Keratinocyte (primary cell): ENCODE data around the gene IFNA6. TPM values are rescaled to one million over a fixed set of nuclear protein-coding genes. Genes with fewer than 3 reads are reported as not detected.

Experiments
- DNase-seq: peaks from one replicate; pipeline ENCODE4 v3.0.0-alpha.2; 2011; ENCODE audit warnings: low read depth, missing footprints, low spot score
- FAIRE-seq: peaks from 2 replicates; lab custom pipeline; 2011; peaks lifted over from hg19 to GRCh38; lab: Jason Lieb, UNC
- H2AFZ ChIP-seq: 2 replicates; pipeline ENCODE4 v1.6.0; 2012; ENCODE audit warnings: low read length, control low read depth, inconsistent platforms; ENCODE audit not compliant: control insufficient read depth
- H3K27ac ChIP-seq: 2 replicates; pipeline ENCODE4 v1.5.1; 2011; ENCODE audit warnings: low read length; ENCODE audit not compliant: control insufficient read depth, insufficient read depth
- H3K27me3 ChIP-seq: 3 replicates; pipeline ENCODE4 v1.6.0; 2011; ENCODE audit warnings: low read length; ENCODE audit not compliant: control insufficient read depth, insufficient read depth; ENCODE audit errors: extremely low read depth
- H3K36me3 ChIP-seq, 2 experiments: 2 replicates in 1 of 2; 3 replicates in 1 of 2; pipeline ENCODE4 v1.5.1; 2011; ENCODE audit warnings: low read length in 2 of 2, mild to moderate bottlenecking in 1 of 2; ENCODE audit not compliant: control insufficient read depth in 2 of 2, insufficient read depth in 2 of 2; ENCODE audit errors: extremely low read depth in 1 of 2
- H3K4me1 ChIP-seq: 3 replicates; pipeline ENCODE4 v1.5.1; 2011; ENCODE audit warnings: low read length; ENCODE audit not compliant: control insufficient read depth, insufficient read depth; ENCODE audit errors: extremely low read depth
- H3K4me2 ChIP-seq: 3 replicates; pipeline ENCODE4 v1.6.0; 2011; ENCODE audit warnings: low read depth, low read length; ENCODE audit not compliant: control insufficient read depth, insufficient read depth; ENCODE audit errors: extremely low read depth
- H3K4me3 ChIP-seq, 3 experiments: fragments of 200-600 bp in 1 of 3; sonication (generic) in 1 of 3; 2 replicates in 2 of 3; 3 replicates in 1 of 3; pipeline ENCODE4 v1.5.1; 2011 to 2016; ENCODE audit warnings: low read length in 3 of 3, mild to moderate bottlenecking in 3 of 3, control low read depth in 2 of 3, inconsistent platforms in 1 of 3, low read depth in 1 of 3, mixed read lengths in 1 of 3, mixed run types in 1 of 3, moderate library complexity in 1 of 3; ENCODE audit not compliant: control insufficient read depth in 2 of 3, insufficient read depth in 2 of 3; ENCODE audit errors: extremely low read depth in 1 of 3
- H3K79me2 ChIP-seq: 2 replicates; pipeline ENCODE4 v1.6.0; 2012; ENCODE audit warnings: low read length; ENCODE audit not compliant: control insufficient read depth, insufficient read depth
- H3K9ac ChIP-seq: 3 replicates; pipeline ENCODE4 v1.6.0; 2011; ENCODE audit warnings: low read length; ENCODE audit not compliant: control insufficient read depth, insufficient read depth; ENCODE audit errors: extremely low read depth
- H3K9me1 ChIP-seq: 3 replicates; pipeline ENCODE4 v1.6.0; 2011; ENCODE audit warnings: low read length; ENCODE audit not compliant: control insufficient read depth, insufficient read depth; ENCODE audit errors: extremely low read depth
- H3K9me3 ChIP-seq: 2 replicates; pipeline ENCODE4 v1.5.1; 2012; ENCODE audit warnings: low read depth, low read length; ENCODE audit not compliant: control insufficient read depth
- H4K20me1 ChIP-seq: 3 replicates; pipeline ENCODE4 v1.6.0; 2011; ENCODE audit warnings: low read length; ENCODE audit not compliant: control insufficient read depth, insufficient read depth; ENCODE audit errors: extremely low read depth
- EZH2 ChIP-seq: IDR thresholded peaks from one replicate; pipeline ENCODE4 v1.6.1; 2012; ENCODE audit warnings: inconsistent platforms, mild to moderate bottlenecking, low read length, moderate library complexity
- dilution Hi-C: fragments of 300-500 bp; cut with MboI; formaldehyde crosslinking; loops from one replicate; pipeline ENCODE4 v1.7.0; 2020; ENCODE audit warnings: low sequenced_read_pairs; ENCODE audit not compliant: extremely low pct_ligation_motif_present
- polyA plus RNA-seq, 5 experiments: library from polyadenylated mRNA; depleted of rRNA in 3 of 5; stranded (reverse) in 3 of 5; stranded (forward) in 1 of 5; unstranded in 1 of 5; fragments of >200 nt; gene quantifications; 1 replicate in 1 of 5; 2 replicates in 3 of 5; 3 replicates in 1 of 5; pipeline versions ENCODE4 v1.2.1 to v1.2.3, GENCODE V29; 2011 to 2012; ENCODE audit warnings: missing spikeins in 2 of 5, low read depth in 1 of 5, low replicate concordance in 1 of 5
- TF ChIP-seq, protein P1 (sequence below), 3 experiments: IDR thresholded peaks in 1 of 3; conservative IDR thresholded peaks in 1 of 3; optimal IDR thresholded peaks in 1 of 3; 2 replicates in 2 of 3; 3 replicates in 1 of 3; pipeline versions ENCODE3 to v1.5.1; 2011; ENCODE audit warnings: low read length in 3 of 3, mild to moderate bottlenecking in 3 of 3, moderate library complexity in 2 of 3, control low read depth in 1 of 3, inconsistent platforms in 1 of 3; ENCODE audit not compliant: insufficient read depth in 2 of 3; ENCODE audit errors: extremely low read depth in 1 of 3

Gene IFNA6
- polyA plus RNA-seq, 1 donor (not counting 4 experiments of a cell fraction or from before 2014, with no cell fraction given), result not detected

DNA sequence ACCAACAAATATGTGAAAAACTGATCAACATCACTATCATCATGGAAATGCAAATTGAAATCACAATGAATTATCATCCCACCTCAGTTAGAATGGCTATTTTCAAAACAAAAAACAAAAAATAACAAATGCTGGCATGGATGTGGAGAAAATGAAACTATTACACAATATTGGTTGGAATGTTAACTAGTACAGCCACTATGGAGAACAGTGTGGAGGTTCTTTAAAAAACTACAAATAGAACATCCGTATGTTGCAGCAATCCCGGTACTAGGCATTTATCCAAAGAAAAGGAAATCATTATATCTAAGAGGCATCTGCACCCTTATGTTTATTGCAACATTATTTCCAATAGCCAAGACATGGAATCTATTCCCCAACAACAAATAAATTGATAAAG is 36.5 kb downstream of the IFNA6 start:
- Histone ChIP-seq H3K27me3 (no peaks in the 10 kb centered on the region), H3K27ac (no peak overlapping the region)

DNA sequence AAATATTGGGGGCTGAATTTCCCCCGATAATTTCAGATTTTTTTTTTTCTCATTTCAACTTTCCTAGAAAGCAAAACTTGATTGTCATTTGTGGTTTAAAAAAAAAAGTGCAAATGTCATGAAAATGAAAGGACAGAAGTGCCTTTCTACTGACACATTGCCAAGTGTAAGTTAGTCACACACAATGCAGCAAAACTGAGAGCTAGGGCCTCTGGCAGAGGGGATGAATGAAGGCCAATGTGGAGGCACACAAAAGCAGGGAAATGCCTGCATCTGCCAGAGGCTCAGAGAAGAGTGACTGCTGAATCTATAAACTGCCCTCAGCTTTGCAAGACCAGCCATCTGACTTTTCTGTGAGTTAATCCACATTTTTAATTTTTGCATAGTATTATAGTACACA is 38.8 kb downstream of the IFNA6 start:
- FAIRE-seq, result no peak
- Histone ChIP-seq H3K4me2 (no peak overlapping the region), H3K27ac (no peak overlapping the region), H3K9ac (no peak overlapping the region), H2AFZ (no peak overlapping the region), H4K20me1 (no peaks in the 10 kb centered on the region), H3K79me2 (no peaks in the 10 kb centered on the region), H3K4me1 (peaks cover 1% of the 10 kb centered on the region), H3K4me3 (no peak overlapping the region), H3K9me3 (no peaks in the 10 kb centered on the region), H3K36me3 (no peaks in the 10 kb centered on the region), H3K9me1 (no peaks in the 10 kb centered on the region), H3K27me3 (peaks cover 6% of the 10 kb centered on the region)
- dilution Hi-C loops, result no loop called here
- no peak for DNase-seq
- TF ChIP-seq EZH2, result no peak
- TF ChIP-seq, protein P1, sequence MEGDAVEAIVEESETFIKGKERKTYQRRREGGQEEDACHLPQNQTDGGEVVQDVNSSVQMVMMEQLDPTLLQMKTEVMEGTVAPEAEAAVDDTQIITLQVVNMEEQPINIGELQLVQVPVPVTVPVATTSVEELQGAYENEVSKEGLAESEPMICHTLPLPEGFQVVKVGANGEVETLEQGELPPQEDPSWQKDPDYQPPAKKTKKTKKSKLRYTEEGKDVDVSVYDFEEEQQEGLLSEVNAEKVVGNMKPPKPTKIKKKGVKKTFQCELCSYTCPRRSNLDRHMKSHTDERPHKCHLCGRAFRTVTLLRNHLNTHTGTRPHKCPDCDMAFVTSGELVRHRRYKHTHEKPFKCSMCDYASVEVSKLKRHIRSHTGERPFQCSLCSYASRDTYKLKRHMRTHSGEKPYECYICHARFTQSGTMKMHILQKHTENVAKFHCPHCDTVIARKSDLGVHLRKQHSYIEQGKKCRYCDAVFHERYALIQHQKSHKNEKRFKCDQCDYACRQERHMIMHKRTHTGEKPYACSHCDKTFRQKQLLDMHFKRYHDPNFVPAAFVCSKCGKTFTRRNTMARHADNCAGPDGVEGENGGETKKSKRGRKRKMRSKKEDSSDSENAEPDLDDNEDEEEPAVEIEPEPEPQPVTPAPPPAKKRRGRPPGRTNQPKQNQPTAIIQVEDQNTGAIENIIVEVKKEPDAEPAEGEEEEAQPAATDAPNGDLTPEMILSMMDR (optimal IDR thresholded peaks at IDR 0.05 in 1 of 3, IDR thresholded peaks at IDR 0.05 in 1 of 3, conservative IDR thresholded peaks at IDR 0.05 in 1 of 3; ENCODE audit: extremely low read depth in 1 of 3, insufficient read depth in 2 of 3, low read length in 3 of 3), result no peak

More for the DNA sequence above, 36.5 kb downstream of the IFNA6 start:
- no peak for TF ChIP-seq EZH2
- TF ChIP-seq, protein P1 (optimal IDR thresholded peaks at IDR 0.05 in 1 of 3, IDR thresholded peaks at IDR 0.05 in 1 of 3, conservative IDR thresholded peaks at IDR 0.05 in 1 of 3; ENCODE audit: extremely low read depth in 1 of 3, insufficient read depth in 2 of 3, low read length in 3 of 3), result no peak
- Histone ChIP-seq H3K9ac (no peak overlapping the region), H3K36me3 (no peaks in the 10 kb centered on the region), H4K20me1 (no peaks in the 10 kb centered on the region), H2AFZ (no peak overlapping the region), H3K9me3 (no peaks in the 10 kb centered on the region), H3K79me2 (no peaks in the 10 kb centered on the region), H3K9me1 (no peaks in the 10 kb centered on the region), H3K4me3 (no peak overlapping the region), H3K4me2 (no peak overlapping the region), H3K4me1 (peaks cover 6% of the 10 kb centered on the region)
- dilution Hi-C loops, result no loop called here
- DNase-seq (no peak), FAIRE-seq (no peak)
